H9 (cell line): ENCODE measurements around the gene MZT2A. TPM values are rescaled to one million over a fixed set of nuclear protein-coding genes. Genes with fewer than 3 reads are reported as not detected.
A peak's percentile ranks its signal among the peaks of the same experiment; 100 is the strongest.
"Not testable (repeated sequence)": the region's sequence is repeated elsewhere in the genome, so short reads cannot be mapped to it uniquely, and the experiment has no call there.

ENCODE experiments used
- DNase-seq: peaks from one replicate; pipeline ENCODE4 v3.0.0-alpha.2; 2017
- H2AFZ ChIP-seq: one replicate; pipeline ENCODE4 v1.6.1; 2013; ENCODE audit warnings: mild to moderate bottlenecking, low read length, control low read depth, moderate library complexity
- H2AK5ac ChIP-seq: 2 replicates; pipeline ENCODE4 v1.6.1; 2013; ENCODE audit warnings: low read length, control low read depth, mixed read lengths; ENCODE audit not compliant: insufficient read length
- H2BK120ac ChIP-seq: one replicate; pipeline ENCODE4 v1.6.1; 2013; ENCODE audit warnings: low read depth, mild to moderate bottlenecking, low read length, control low read depth, inconsistent platforms; ENCODE audit not compliant: poor library complexity, severe bottlenecking
- H2BK12ac ChIP-seq: 2 replicates; pipeline ENCODE4 v1.6.1; 2013; ENCODE audit warnings: low read length, control low read depth, mixed read lengths, low read depth; ENCODE audit not compliant: insufficient read length
- H2BK15ac ChIP-seq: 2 replicates; pipeline ENCODE4 v1.6.1; 2013; ENCODE audit warnings: low read depth, low read length, control low read depth
- H2BK20ac ChIP-seq: one replicate; pipeline ENCODE4 v1.6.1; 2013; ENCODE audit warnings: low read depth, mild to moderate bottlenecking, low read length, control low read depth, inconsistent platforms; ENCODE audit not compliant: poor library complexity, severe bottlenecking
- H2BK5ac ChIP-seq: 2 replicates; pipeline ENCODE4 v1.6.1; 2013; ENCODE audit warnings: low read length, control low read depth, mixed read lengths; ENCODE audit not compliant: insufficient read length
- H3K14ac ChIP-seq: 2 replicates; pipeline ENCODE4 v1.6.1; 2013; ENCODE audit warnings: low read length, control low read depth; ENCODE audit not compliant: insufficient read depth
- H3K18ac ChIP-seq: 2 replicates; pipeline ENCODE4 v1.6.1; 2013; ENCODE audit warnings: low read depth, mild to moderate bottlenecking, mixed read lengths, low read length, control low read depth; ENCODE audit not compliant: insufficient read length
- H3K23ac ChIP-seq: 2 replicates; pipeline ENCODE4 v1.6.1; 2013; ENCODE audit warnings: low read length, control low read depth, mixed read lengths, low read depth; ENCODE audit not compliant: insufficient read length
- H3K23me2 ChIP-seq: 2 replicates; pipeline ENCODE4 v1.6.1; 2013; ENCODE audit warnings: low read depth, mild to moderate bottlenecking, mixed read lengths, low read length, control low read depth; ENCODE audit not compliant: insufficient read length, poor library complexity, severe bottlenecking
- H3K27ac ChIP-seq: 2 replicates; pipeline ENCODE4 v1.5.1; 2013; ENCODE audit warnings: low read length, control low read depth, mixed read lengths, low read depth; ENCODE audit not compliant: insufficient read length
- H3K27me3 ChIP-seq: 2 replicates; pipeline ENCODE4 v1.6.1; 2013; ENCODE audit warnings: low read length, control low read depth, inconsistent platforms; ENCODE audit not compliant: insufficient read depth
- H3K4ac ChIP-seq: 2 replicates; pipeline ENCODE4 v1.6.1; 2013; ENCODE audit warnings: low read depth, mild to moderate bottlenecking, control low read depth, inconsistent platforms, low read length, moderate library complexity
- H3K4me1 ChIP-seq: 2 replicates; pipeline ENCODE4 v1.6.1; 2013; ENCODE audit warnings: low read length, control low read depth, inconsistent platforms; ENCODE audit not compliant: insufficient read depth
- H3K4me2 ChIP-seq: 2 replicates; pipeline ENCODE4 v1.6.1; 2013; ENCODE audit warnings: low read length, control low read depth, mixed read lengths; ENCODE audit not compliant: insufficient read length, insufficient read depth
- H3K56ac ChIP-seq: 2 replicates; pipeline ENCODE4 v1.6.1; 2013; ENCODE audit warnings: low read depth, mild to moderate bottlenecking, mixed read lengths, low read length, control low read depth; ENCODE audit not compliant: insufficient read length
- H3K79me1 ChIP-seq: 2 replicates; pipeline ENCODE4 v1.6.1; 2013; ENCODE audit warnings: low read depth, mild to moderate bottlenecking, moderate library complexity, low read length, control low read depth, inconsistent platforms; ENCODE audit not compliant: insufficient read depth, poor library complexity, severe bottlenecking
- H3K79me2 ChIP-seq: 2 replicates; pipeline ENCODE4 v1.6.1; 2013; ENCODE audit warnings: low read length, control low read depth, inconsistent platforms; ENCODE audit not compliant: insufficient read depth
- H3K9ac ChIP-seq: 2 replicates; pipeline ENCODE4 v1.6.1; 2013; ENCODE audit warnings: low read length, control low read depth, mixed read lengths; ENCODE audit not compliant: insufficient read length; ENCODE audit errors: extremely low read depth
- H3K9me3 ChIP-seq: one replicate; pipeline ENCODE4 v1.6.1; 2013; ENCODE audit warnings: low read depth, low read length, inconsistent platforms; ENCODE audit not compliant: control insufficient read depth
- H3T11ph ChIP-seq: one replicate; pipeline ENCODE4 v1.6.1; 2013; ENCODE audit warnings: mild to moderate bottlenecking, low read length, control low read depth, inconsistent platforms
- H4K20me1 ChIP-seq: one replicate; pipeline ENCODE4 v1.6.1; 2013; ENCODE audit not compliant: control insufficient read depth, insufficient read length, insufficient read depth
- H4K5ac ChIP-seq: 2 replicates; pipeline ENCODE4 v1.6.1; 2013; ENCODE audit warnings: low read depth, mild to moderate bottlenecking, mixed read lengths, low read length, control low read depth; ENCODE audit not compliant: insufficient read length
- H4K8ac ChIP-seq: replicated peaks from 2 replicates; pipeline ENCODE4 v1.6.1; 2013; ENCODE audit warnings: low read length, control low read depth, mixed read lengths, low read depth; ENCODE audit not compliant: insufficient read length
- H4K91ac ChIP-seq: 2 replicates; pipeline ENCODE4 v1.6.1; 2013; ENCODE audit warnings: low read depth, mild to moderate bottlenecking, moderate library complexity, mixed read lengths, low read length, control low read depth; ENCODE audit not compliant: insufficient read length
- H3K27ac Mint-ChIP-seq, 3 experiments: 2 replicates in 2 of 3; 3 replicates in 1 of 3; pipeline ENCODE4 v1.8.0; 2020 to 2021; ENCODE audit warnings: mixed read lengths in 3 of 3, mild to moderate bottlenecking in 1 of 3, moderate library complexity in 1 of 3
- H3K27me3 Mint-ChIP-seq: 2 replicates; pipeline ENCODE4 v1.8.0; 2021; ENCODE audit warnings: low read depth, mild to moderate bottlenecking, moderate library complexity, mixed read lengths
- H3K36me3 Mint-ChIP-seq, 3 experiments: 2 replicates in 2 of 3; 3 replicates in 1 of 3; pipeline ENCODE4 v1.8.0; 2020 to 2021; ENCODE audit warnings: low read depth in 3 of 3, mixed read lengths in 3 of 3; ENCODE audit not compliant: insufficient read depth in 1 of 3
- H3K4me1 Mint-ChIP-seq, 2 experiments: 2 replicates each; pipeline ENCODE4 v1.8.0; 2020; ENCODE audit warnings: mixed read lengths in 2 of 2
- H3K4me3 Mint-ChIP-seq, 2 experiments: 2 replicates in 1 of 2; 3 replicates in 1 of 2; pipeline ENCODE4 v1.8.0; 2020 to 2021; ENCODE audit warnings: mild to moderate bottlenecking in 2 of 2, mixed read lengths in 2 of 2, moderate library complexity in 1 of 2
- H3K9me3 Mint-ChIP-seq, 2 experiments: 2 replicates in 1 of 2; 3 replicates in 1 of 2; pipeline ENCODE4 v1.8.0; 2020; ENCODE audit warnings: mild to moderate bottlenecking in 2 of 2, mixed read lengths in 2 of 2, moderate library complexity in 1 of 2
- WGBS: extraction: QIAGEN DNeasy Blood & Tissue Kit; methylation state at CpG from one replicate; pipeline ENCODE4 v1.1.7; 2013; ENCODE audit warnings: missing lambda C conversion rate, low lambda C conversion rate, mixed read lengths; ENCODE audit not compliant: insufficient read length; ENCODE audit errors: extremely low coverage; 5-methylcytosine and 5-hydroxymethylcytosine counted together
- total RNA-seq: library from RNA; stranded (reverse); gene quantifications from 2 replicates; pipeline ENCODE4 v1.2.1, GENCODE V29; 2021

MZT2A gene
- total RNA-seq, 1 experiment from 2014 or later: 127 TPM

DNA sequence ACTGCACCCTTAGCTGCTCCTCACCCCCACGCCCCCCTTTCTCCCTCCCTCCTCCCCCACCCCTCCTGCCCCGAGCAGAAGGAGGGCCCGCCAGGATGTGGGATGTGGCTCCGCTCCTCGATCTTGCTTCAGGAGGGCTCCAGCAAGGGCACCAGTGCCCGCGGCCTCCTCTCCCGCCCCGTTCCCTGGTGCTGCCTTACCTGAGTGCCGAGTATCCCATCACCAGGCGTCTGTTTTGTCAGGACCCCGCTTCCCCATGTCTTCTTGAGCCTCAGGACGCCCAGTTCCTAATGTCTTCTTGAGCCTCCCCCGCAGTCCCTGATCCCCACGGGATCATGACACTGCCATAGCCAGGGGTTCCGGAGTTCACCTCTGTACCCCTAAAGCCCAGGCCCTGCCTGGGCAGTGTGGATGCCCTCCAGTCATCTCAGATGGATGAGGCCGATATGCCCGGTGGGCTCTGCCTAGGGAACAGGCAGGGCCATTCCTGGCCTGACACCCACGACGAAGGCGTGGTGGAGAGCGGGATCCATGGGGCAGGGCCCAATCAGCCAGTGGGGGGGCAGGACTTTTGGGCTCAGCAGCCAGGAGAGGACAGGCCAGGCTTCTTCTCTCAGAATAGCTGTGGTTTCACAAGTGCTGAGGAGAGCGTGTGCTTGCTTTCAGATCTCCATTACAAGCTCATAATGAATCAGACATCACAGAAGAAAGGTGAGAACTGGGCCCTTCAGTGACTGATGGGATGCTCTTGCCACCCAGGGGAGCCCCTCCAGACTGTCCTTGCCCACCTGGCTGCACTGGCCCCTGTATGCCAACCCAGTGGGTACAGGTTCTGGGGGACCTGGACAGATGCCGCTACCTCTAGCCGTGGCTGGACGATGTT is 37.0 kb upstream of the MZT2A start:
- not testable (repeated sequence) for H3K27ac Mint-ChIP-seq, H2BK12ac ChIP-seq, H2BK5ac ChIP-seq, H3K27me3 ChIP-seq, H3K23me2 ChIP-seq, H4K5ac ChIP-seq, H3K9me3 ChIP-seq, H3K27ac ChIP-seq, H3K9me3 Mint-ChIP-seq, H3K79me1 ChIP-seq, H3K4ac ChIP-seq, H3K23ac ChIP-seq, H2BK15ac ChIP-seq, H3K79me2 ChIP-seq, H4K20me1 ChIP-seq, H4K91ac ChIP-seq, H4K8ac ChIP-seq, H2BK20ac ChIP-seq, H3K4me1 ChIP-seq, H3K9ac ChIP-seq, H3K56ac ChIP-seq, H2AK5ac ChIP-seq, H3K4me1 Mint-ChIP-seq, H3K36me3 Mint-ChIP-seq, H3K18ac ChIP-seq, H2AFZ ChIP-seq, H3K27me3 Mint-ChIP-seq, H3K14ac ChIP-seq, H2BK120ac ChIP-seq, H3T11ph ChIP-seq
- peak overlapping the region; percentile 48 to 70 for H3K4me3 Mint-ChIP-seq
- WGBS: no CpG with 5 or more reads among the region's 26 CpGs
- DNase-seq: peak; percentile 23
- H3K4me2 ChIP-seq: peak overlapping the region; percentile 53

DNA sequence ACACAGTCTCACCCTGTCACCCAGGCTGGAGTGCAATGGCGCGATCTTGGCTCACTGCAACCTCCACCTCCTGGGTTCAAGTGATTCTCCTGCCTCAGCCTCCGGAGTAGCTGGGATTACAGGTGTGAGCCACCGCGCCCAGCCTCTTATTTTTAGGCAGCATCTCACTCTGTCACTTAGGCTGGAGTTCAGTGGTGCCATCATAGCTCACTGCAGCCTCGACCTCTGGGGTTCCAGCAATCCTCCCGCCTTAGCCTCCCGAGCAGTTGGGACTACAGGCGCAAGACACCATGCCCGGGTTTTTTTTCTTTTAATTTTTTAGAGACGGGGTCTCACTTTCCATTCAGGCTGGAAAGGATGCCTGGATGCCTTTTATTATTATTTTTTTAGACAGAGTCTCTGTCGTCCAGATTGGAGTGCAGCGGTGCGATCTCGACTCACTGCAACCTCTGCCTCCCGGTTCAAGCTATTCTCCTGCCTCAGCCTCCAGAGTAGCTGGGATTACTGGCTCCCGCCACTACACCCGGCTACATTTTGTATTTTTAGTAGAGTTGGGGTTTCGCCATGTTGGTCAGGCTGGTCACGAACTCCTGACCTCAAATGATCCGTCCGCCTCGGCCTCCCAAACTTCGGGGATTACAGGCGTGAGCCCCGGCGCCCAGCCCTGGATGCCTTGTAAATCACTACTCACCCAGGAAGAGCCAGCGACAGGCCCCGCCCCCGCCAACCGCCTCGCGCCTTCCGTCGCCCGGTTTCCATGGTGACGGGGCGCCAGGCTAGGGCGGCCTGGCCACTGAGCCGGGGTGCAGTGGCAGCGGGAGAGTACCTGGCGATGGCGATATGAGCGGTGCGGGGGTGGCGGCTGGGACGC is 35.2 kb upstream of the MZT2A start, which contains the start of gene CCDC74A:
TSS of gene CCDC74A (plus strand) at position 758 of the 871 bp plus-strand sequence. CDS start at position 841, 83 bp downstream.
- not testable (repeated sequence) for H4K5ac ChIP-seq, H3K79me1 ChIP-seq, H2BK15ac ChIP-seq, H3K4ac ChIP-seq, H3K23ac ChIP-seq, H3K79me2 ChIP-seq, H3K36me3 Mint-ChIP-seq, H3K27me3 Mint-ChIP-seq, H3K18ac ChIP-seq, H2BK5ac ChIP-seq, H4K20me1 ChIP-seq, H3K9me3 ChIP-seq, H2BK20ac ChIP-seq, H3K14ac ChIP-seq, H2AFZ ChIP-seq, H3K4me1 ChIP-seq, H3T11ph ChIP-seq, H2BK12ac ChIP-seq, H3K4me1 Mint-ChIP-seq, H3K23me2 ChIP-seq, H4K91ac ChIP-seq, H3K27ac ChIP-seq, H3K9me3 Mint-ChIP-seq, H3K56ac ChIP-seq, H3K9ac ChIP-seq, H3K27me3 ChIP-seq, H2AK5ac ChIP-seq, H4K8ac ChIP-seq, H2BK120ac ChIP-seq
- DNase-seq: peak; percentile 77
- Mint-ChIP-seq H3K4me3 (peak within 1 kb of the TSS; percentile 77 to 84), H3K27ac (peak within 1 kb of the TSS in 1 of 3 experiments; percentile 67; a peak in 1 of 7 replicates)
- peak within 1 kb of the TSS; percentile 53 for H3K4me2 ChIP-seq
- no CpG with 5 or more reads among the region's 47 CpGs for WGBS
